NB4 (cell line): Measurements from ENCODE around the gene NAXE.
A peak's percentile ranks its signal among the peaks of the same experiment; 100 is the strongest.
"Not testable (repeated sequence)": the region's sequence is repeated elsewhere in the genome, so short reads cannot be mapped to it uniquely, and the experiment has no call there.

Source experiments
- DNase-seq: peaks from one replicate; pipeline ENCODE4 v3.0.0; 2010; ENCODE audit warnings: low read depth
- H3K4me3 ChIP-seq: one replicate; pipeline ENCODE4 v1.5.1; 2011; ENCODE audit warnings: mild to moderate bottlenecking, low read depth, low read length, moderate library complexity
- MYC ChIP-seq: IDR thresholded peaks from 2 replicates; pipeline ENCODE4 v1.6.1; 2011; ENCODE audit warnings: low read depth, low read length
- POLR2A ChIP-seq: IDR thresholded peaks from 2 replicates; pipeline ENCODE4 v1.6.1; 2011; ENCODE audit warnings: mild to moderate bottlenecking; ENCODE audit not compliant: insufficient read length; ENCODE audit errors: extremely low read depth
- TF ChIP-seq, protein P1 (sequence below): IDR thresholded peaks from one replicate; pipeline ENCODE4 v1.5.1; 2012; ENCODE audit warnings: low read depth, low read length
- TF ChIP-seq, protein P2 (sequence below): IDR thresholded peaks from 2 replicates; pipeline ENCODE4 v1.6.1; 2011; ENCODE audit warnings: low read depth, low read length

The NAXE gene

DNA sequence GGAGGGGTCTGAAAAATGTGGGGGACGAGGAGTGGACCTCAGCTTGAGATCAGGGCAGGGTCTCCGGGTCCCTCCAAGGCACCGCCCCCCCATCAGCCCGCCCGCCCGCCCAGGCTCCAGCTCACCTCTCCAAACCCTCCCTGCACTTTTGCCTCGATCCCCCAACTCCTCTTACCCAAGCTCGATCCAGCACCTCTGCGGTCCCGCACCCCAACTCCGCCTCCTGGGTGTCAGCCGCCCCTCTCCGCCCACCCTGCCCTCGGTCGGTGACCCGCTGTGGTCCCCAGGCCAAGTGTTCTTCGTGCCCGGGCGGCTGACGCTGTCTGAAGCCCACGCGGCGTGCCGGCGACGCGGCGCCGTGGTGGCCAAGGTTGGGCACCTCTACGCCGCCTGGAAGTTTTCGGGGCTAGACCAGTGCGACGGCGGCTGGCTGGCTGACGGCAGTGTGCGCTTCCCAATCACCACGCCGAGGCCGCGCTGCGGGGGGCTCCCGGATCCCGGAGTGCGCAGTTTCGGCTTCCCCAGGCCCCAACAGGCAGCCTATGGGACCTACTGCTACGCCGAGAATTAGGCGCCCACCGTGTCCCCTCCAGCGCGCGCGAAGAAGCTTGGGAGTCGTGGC is 33.3 kb downstream of the NAXE start:
- H3K4me3 ChIP-seq: no peak overlapping the region
- TF ChIP-seq POLR2A (no peak), MYC (no peak)
- TF ChIP-seq, protein P1, sequence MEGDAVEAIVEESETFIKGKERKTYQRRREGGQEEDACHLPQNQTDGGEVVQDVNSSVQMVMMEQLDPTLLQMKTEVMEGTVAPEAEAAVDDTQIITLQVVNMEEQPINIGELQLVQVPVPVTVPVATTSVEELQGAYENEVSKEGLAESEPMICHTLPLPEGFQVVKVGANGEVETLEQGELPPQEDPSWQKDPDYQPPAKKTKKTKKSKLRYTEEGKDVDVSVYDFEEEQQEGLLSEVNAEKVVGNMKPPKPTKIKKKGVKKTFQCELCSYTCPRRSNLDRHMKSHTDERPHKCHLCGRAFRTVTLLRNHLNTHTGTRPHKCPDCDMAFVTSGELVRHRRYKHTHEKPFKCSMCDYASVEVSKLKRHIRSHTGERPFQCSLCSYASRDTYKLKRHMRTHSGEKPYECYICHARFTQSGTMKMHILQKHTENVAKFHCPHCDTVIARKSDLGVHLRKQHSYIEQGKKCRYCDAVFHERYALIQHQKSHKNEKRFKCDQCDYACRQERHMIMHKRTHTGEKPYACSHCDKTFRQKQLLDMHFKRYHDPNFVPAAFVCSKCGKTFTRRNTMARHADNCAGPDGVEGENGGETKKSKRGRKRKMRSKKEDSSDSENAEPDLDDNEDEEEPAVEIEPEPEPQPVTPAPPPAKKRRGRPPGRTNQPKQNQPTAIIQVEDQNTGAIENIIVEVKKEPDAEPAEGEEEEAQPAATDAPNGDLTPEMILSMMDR: no peak
- TF ChIP-seq, protein P2, sequence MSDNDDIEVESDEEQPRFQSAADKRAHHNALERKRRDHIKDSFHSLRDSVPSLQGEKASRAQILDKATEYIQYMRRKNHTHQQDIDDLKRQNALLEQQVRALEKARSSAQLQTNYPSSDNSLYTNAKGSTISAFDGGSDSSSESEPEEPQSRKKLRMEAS: no peak
- no peak for DNase-seq

DNA sequence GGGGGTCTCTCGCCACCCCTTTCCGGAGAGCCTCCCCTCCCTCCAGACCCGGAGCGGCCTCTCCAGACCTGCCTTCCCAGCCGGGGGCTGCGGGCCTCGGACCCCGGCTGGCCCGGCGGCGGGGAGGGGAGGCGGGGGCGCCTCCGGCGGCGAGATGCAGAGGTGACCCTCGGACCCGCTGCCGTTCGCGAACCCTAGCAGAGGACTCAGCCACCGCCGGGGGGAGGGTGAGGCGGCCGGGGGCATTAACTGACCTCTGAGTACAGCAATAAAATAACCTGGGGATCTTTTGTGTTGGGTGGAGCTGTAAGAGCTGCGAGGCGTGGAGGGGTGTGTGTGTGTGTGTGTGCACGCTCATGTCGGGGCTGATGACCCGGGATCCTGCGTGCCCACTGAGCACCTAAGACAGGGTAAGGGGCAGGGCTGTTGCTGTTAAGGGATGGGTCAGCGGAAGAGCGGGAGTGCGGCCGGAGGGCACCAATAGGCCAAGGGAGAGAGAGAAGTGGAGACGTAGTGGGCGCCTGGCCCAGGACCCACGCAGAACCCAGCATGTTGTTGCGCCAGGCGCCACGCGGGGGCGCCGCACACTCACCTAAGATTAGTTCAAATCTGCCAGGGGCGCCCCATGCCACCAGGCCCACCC is 34.0 kb downstream of the NAXE start:
- TF ChIP-seq, protein P1: peak; percentile 79
- TF ChIP-seq, protein P2: no peak
- DNase-seq: peak; percentile 52
- H3K4me3 ChIP-seq: no peak overlapping the region

DNA sequence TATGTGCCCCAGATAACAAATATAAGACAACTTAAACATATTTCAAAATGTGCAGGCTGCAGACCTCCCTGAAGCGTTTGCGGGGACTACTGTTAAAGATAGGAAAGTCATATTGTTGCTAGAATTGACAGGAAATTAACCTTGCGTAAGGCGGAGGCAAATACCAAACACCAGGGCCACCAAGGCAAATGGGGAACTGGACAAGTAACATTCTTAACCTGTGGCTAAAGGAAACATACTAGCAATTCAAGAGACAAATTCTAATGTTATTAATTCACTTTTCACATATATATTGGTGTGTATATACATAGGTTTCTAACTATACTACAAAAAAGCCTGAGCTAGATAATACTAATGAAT is 34.5 kb downstream of the NAXE start:
- TF ChIP-seq MYC (no peak), POLR2A (no peak)
- TF ChIP-seq, protein P1: no peak
- TF ChIP-seq, protein P2: no peak
- H3K4me3 ChIP-seq: no peak overlapping the region
- no peak for DNase-seq

DNA sequence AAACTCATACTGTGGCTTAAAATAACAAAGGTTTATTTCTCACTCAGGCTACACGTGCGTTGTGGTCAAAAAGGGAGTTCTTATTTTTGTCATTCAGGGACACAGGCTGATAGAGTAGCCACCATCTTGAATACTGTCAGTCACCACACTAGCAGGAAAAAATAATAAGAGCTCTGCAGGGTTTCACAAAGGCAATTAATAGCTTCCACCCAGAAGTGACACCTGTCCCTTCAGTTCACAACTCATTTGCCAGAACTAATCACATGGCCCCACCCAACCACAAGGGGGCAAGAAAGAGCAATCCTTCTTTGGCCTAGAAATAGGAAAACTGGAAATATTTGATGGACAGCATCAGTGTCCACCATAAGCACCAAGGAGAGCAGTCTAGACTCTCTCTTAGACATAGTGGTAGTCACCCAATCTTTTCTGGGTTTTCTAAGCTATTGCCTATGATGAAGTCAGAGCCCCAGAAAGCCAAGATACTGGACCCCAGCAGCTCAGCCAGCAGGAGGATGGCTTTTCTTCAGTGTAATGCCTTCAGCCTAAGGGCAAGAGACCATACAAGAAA is 35.8 kb downstream of the NAXE start:
- no peak overlapping the region for H3K4me3 ChIP-seq
- DNase-seq: peak; percentile 54
- TF ChIP-seq MYC (no peak), POLR2A (no peak)
- TF ChIP-seq, protein P1: peak; percentile 84
- TF ChIP-seq, protein P2: peak; percentile 87

DNA sequence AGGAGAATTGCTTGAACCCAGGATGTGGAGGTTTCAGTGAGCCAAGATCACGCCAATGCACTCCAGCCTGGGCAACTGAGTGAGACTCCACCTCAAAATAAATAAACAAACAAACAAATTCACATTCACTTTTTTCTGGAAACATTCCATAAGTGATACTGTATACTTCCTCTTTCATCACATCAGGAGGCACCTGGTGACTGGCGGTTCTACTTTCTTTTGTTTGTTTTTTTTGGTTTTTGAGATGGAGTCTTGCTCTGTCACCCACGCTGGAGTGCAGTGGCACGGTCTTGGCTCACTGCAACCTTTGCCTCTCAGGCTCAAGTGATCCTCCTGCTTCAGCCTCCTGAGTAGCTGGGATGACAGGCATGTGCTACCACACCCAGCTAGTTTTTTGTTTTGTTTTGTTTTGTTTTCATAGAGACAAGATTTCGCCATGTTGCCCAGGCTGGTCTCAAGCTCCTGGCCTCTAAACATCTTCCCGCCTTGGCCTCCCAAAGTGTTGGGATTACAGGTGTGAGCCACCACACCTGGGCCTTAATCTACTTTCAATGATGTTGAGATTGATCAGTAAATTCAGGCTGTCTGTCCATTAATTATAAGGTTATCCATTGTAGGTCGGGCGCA is 38.4 kb downstream of the NAXE start:
- H3K4me3 ChIP-seq: no peak overlapping the region
- TF ChIP-seq, protein P1: no peak
- TF ChIP-seq, protein P2: no peak
- TF ChIP-seq POLR2A (no peak), MYC (no peak)
- DNase-seq: no peak

DNA sequence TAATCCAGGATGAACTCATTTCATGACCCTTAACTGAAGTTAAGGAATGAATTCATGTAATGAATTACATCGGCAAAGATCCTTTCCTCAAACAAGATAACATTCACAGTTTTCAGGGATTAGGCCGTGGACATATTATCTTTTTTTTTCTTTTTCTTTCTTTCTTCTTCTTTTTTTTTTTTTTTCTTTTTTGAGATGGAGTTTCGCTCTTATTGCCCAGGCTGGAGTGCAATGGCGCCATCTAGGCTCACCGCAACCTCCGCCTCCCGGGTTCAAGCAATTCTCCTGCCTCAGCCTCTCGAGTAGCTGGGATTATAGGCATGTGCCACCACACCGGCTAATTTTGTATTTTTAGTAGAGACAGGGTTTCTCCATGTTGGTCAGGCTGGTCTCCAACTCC is 39.6 kb downstream of the NAXE start:
- H3K4me3 ChIP-seq, DNase-seq: not testable (repeated sequence)
